Subcutaneous preadipocyte (primary cell): ENCODE measurements around the gene SLC39A11. TPM values are rescaled to one million over a fixed set of nuclear protein-coding genes. Genes with fewer than 3 reads are reported as not detected.

Source experiments
- small RNA-seq: library from RNA; depleted of rRNA; stranded (forward); fragments of <200 nt; gene quantifications from one replicate; pipeline ENCODE3, GENCODE V24; 2012
- total RNA-seq: library from RNA; depleted of rRNA; stranded (reverse); fragments of >200 nt; gene quantifications from 2 replicates; pipeline ENCODE4 v1.2.3, GENCODE V29; 2012

SLC39A11 gene
- 11.0 and 12.9 TPM in 2 replicates for total RNA-seq

GRCh38 chr17:73092523-73093135 is at the start of gene SLC39A11:
Gene SLC39A11, minus strand, starts transcription at chr17:73092688. Its CDS starts 3,924 bp downstream, at chr17:73088764.

Small RNAs within 50 kb of the gene (small RNA-seq; reads per million reads assigned to genes)
- gene RF00422: not detected

Other genes with a start within 250 kb of the SLC39A11 start
- not detected in 2 replicates for gene SSTR2, start 72.3 kb upstream of the SLC39A11 start, total RNA-seq
- 15.4 and 26.6 TPM in 2 replicates for gene COG1, start 100.4 kb upstream of the SLC39A11 start, total RNA-seq
- not detected in 2 replicates for gene CPSF4L, start 169.2 kb upstream of the SLC39A11 start, total RNA-seq
- gene CDC42EP4, start 219.3 kb upstream of the SLC39A11 start, total RNA-seq: 40.1 and 73.7 TPM in 2 replicates